HCT116 (cell line): ENCODE measurements around the gene FBXW4.

Source experiments
- POLR2A ChIP-seq: IDR thresholded peaks from 2 replicates; pipeline ENCODE4 v1.7.0; 2011; ENCODE audit warnings: borderline replicate concordance; ENCODE audit not compliant: insufficient read depth, insufficient read length; ENCODE audit errors: extremely low read depth
- RAD21 ChIP-seq: IDR thresholded peaks from 2 replicates; pipeline ENCODE4 v1.6.1; 2012; ENCODE audit warnings: low read depth, mild to moderate bottlenecking
- SIN3A ChIP-seq: IDR thresholded peaks from 2 replicates; pipeline ENCODE4 v1.6.1; 2012; ENCODE audit warnings: low read depth
- SP1 ChIP-seq: IDR thresholded peaks from 2 replicates; pipeline ENCODE4 v1.6.1; 2012; ENCODE audit warnings: low read depth
- TCF7L2 ChIP-seq: IDR thresholded peaks from 2 replicates; pipeline ENCODE4 v1.7.0; 2011; ENCODE audit warnings: borderline replicate concordance, inconsistent platforms; ENCODE audit not compliant: insufficient read depth, insufficient read length; ENCODE audit errors: extremely low read depth
- TF ChIP-seq, protein P1 (sequence below), 3 experiments: fragments of 200-600 bp in 1 of 3; sonication (generic) in 1 of 3; IDR thresholded peaks in 2 of 3; conservative IDR thresholded peaks in 1 of 3; 2 replicates each; pipeline ENCODE4 v1.5.1; 2012 to 2017; ENCODE audit warnings: low read depth in 2 of 3, low read length in 2 of 3, antibody characterized with exemption in 1 of 3, borderline replicate concordance in 1 of 3, control low read depth in 1 of 3, mild to moderate bottlenecking in 1 of 3, mixed read lengths in 1 of 3, mixed run types in 1 of 3, moderate library complexity in 1 of 3; ENCODE audit not compliant: insufficient read depth in 1 of 3
- TF ChIP-seq, protein P2 (sequence below): IDR thresholded peaks from 2 replicates; pipeline ENCODE4 v1.6.1; 2011; ENCODE audit warnings: mild to moderate bottlenecking, low read length, moderate library complexity; ENCODE audit not compliant: insufficient replicate concordance; ENCODE audit errors: extremely low read depth
- TF ChIP-seq, protein P3 (sequence below): IDR thresholded peaks from 2 replicates; pipeline ENCODE4 v1.6.1; 2012

DNA sequence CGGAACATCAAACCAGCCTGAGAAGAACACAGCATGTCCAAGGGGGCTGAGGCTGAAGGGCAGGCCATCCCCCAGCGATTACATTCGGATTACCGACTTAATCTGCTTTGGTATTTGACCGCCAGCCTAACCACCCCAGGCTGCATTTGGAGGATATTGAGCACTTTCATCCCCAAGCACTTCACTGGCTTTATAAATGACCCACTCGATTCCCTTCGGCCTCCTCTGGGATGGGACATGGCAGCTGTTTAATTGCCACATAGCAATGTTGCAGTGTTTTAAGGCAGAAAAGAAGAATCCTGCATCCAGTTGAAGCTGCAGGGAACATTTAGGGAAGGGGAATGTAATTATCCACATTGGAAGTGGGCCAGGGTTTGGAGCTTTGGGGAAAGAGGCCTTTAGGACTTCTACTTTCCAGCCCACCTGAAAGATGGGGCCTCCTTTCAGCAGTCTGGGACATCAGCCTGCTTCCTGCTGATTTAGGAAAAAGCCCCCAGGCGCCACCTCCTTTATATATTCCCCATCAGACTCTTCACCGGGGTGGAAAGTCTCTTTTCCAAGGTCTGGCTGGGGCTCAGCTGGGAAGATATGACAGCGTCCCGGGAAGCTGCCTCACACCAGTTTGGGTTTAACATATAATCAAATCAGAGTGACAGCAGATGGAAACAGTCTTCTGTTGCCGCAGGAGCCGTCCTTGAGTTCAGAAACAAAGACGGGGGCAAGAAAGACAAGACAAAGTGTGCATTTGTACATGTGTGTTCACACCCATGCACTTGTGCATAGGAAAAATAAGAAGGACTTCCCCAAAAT lies 97.7 kb downstream of the FBXW4 start:
- TF ChIP-seq, protein P1, sequence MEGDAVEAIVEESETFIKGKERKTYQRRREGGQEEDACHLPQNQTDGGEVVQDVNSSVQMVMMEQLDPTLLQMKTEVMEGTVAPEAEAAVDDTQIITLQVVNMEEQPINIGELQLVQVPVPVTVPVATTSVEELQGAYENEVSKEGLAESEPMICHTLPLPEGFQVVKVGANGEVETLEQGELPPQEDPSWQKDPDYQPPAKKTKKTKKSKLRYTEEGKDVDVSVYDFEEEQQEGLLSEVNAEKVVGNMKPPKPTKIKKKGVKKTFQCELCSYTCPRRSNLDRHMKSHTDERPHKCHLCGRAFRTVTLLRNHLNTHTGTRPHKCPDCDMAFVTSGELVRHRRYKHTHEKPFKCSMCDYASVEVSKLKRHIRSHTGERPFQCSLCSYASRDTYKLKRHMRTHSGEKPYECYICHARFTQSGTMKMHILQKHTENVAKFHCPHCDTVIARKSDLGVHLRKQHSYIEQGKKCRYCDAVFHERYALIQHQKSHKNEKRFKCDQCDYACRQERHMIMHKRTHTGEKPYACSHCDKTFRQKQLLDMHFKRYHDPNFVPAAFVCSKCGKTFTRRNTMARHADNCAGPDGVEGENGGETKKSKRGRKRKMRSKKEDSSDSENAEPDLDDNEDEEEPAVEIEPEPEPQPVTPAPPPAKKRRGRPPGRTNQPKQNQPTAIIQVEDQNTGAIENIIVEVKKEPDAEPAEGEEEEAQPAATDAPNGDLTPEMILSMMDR (IDR thresholded peaks at IDR 0.05 in 2 of 3, conservative IDR thresholded peaks at IDR 0.05 in 1 of 3; ENCODE audit: borderline replicate concordance in 1 of 3, insufficient read depth in 1 of 3, low read depth in 2 of 3, low read length in 2 of 3) = no peak
- TF ChIP-seq SP1 (no peak), RAD21 (no peak), TCF7L2 (no peak), SIN3A (no peak), POLR2A (no peak)
- TF ChIP-seq, protein P2, sequence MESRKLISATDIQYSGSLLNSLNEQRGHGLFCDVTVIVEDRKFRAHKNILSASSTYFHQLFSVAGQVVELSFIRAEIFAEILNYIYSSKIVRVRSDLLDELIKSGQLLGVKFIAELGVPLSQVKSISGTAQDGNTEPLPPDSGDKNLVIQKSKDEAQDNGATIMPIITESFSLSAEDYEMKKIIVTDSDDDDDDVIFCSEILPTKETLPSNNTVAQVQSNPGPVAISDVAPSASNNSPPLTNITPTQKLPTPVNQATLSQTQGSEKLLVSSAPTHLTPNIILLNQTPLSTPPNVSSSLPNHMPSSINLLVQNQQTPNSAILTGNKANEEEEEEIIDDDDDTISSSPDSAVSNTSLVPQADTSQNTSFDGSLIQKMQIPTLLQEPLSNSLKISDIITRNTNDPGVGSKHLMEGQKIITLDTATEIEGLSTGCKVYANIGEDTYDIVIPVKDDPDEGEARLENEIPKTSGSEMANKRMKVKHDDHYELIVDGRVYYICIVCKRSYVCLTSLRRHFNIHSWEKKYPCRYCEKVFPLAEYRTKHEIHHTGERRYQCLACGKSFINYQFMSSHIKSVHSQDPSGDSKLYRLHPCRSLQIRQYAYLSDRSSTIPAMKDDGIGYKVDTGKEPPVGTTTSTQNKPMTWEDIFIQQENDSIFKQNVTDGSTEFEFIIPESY = no peak
- TF ChIP-seq, protein P3, sequence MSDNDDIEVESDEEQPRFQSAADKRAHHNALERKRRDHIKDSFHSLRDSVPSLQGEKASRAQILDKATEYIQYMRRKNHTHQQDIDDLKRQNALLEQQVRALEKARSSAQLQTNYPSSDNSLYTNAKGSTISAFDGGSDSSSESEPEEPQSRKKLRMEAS = no peak
